Neural cell (in vitro differentiated cells): ENCODE data around the gene PGRMC2.

ENCODE experiments used
- EP300 ChIP-seq: fragments of 450-650 bp; conservative IDR thresholded peaks from 2 replicates; pipeline ENCODE4 v1.6.1; 2014; ENCODE audit warnings: antibody characterized with exemption, mild to moderate bottlenecking, moderate library complexity; ENCODE audit not compliant: poor library complexity, severe bottlenecking
- EZH2 ChIP-seq: fragments of 200-600, 300-800 bp; shearing (Covaris generic), sonication (generic); IDR thresholded peaks from 2 replicates; pipeline ENCODE4 v1.6.1; 2014; ENCODE audit warnings: antibody characterized with exemption, low read length, borderline replicate concordance, mild to moderate bottlenecking; ENCODE audit not compliant: insufficient read depth, poor library complexity, severe bottlenecking
- POLR2AphosphoS5 ChIP-seq: IDR thresholded peaks from 2 replicates; pipeline ENCODE4 v1.6.1; 2012
- RAD21 ChIP-seq: fragments of 450-650 bp; conservative IDR thresholded peaks from 2 replicates; pipeline ENCODE4 v1.6.1; 2014; ENCODE audit warnings: antibody characterized with exemption, mild to moderate bottlenecking, moderate library complexity
- SMC3 ChIP-seq: fragments of 450-650 bp; conservative IDR thresholded peaks from 2 replicates; pipeline ENCODE4 v1.6.1; 2014; ENCODE audit warnings: antibody characterized with exemption, mild to moderate bottlenecking, moderate library complexity; ENCODE audit not compliant: poor library complexity
- TAF1 ChIP-seq: IDR thresholded peaks from 2 replicates; pipeline ENCODE4 v1.6.1; 2012; ENCODE audit warnings: low read depth
- TF ChIP-seq, protein P1 (sequence below): IDR thresholded peaks from 2 replicates; pipeline ENCODE4 v1.6.1; 2012; ENCODE audit warnings: borderline replicate concordance
- TF ChIP-seq, protein P2 (sequence below): fragments of 450-650 bp; IDR thresholded peaks from 2 replicates; pipeline ENCODE4 v1.5.1; 2014; ENCODE audit warnings: antibody characterized with exemption, mild to moderate bottlenecking, moderate library complexity; ENCODE audit not compliant: poor library complexity, severe bottlenecking

DNA sequence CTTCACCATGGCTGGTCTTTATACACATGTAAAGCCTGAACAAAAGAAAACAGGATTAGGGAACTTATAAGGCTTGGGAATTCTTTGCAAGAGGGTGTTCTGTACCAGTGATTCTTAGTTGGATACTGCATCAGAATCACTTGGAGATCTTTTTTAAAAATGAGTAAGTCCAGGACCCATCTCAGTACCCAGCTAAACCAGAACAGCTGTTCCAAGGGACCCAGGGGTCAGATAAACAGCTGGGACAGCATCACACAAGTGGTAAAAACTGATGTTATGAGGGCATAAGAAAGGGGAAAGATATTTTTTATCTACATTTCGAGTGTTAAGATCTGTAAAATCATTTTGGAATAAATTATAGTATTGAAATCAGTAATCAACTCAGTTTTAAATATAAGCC is 16.1 kb downstream of the PGRMC2 start:
- TF ChIP-seq, protein P1, sequence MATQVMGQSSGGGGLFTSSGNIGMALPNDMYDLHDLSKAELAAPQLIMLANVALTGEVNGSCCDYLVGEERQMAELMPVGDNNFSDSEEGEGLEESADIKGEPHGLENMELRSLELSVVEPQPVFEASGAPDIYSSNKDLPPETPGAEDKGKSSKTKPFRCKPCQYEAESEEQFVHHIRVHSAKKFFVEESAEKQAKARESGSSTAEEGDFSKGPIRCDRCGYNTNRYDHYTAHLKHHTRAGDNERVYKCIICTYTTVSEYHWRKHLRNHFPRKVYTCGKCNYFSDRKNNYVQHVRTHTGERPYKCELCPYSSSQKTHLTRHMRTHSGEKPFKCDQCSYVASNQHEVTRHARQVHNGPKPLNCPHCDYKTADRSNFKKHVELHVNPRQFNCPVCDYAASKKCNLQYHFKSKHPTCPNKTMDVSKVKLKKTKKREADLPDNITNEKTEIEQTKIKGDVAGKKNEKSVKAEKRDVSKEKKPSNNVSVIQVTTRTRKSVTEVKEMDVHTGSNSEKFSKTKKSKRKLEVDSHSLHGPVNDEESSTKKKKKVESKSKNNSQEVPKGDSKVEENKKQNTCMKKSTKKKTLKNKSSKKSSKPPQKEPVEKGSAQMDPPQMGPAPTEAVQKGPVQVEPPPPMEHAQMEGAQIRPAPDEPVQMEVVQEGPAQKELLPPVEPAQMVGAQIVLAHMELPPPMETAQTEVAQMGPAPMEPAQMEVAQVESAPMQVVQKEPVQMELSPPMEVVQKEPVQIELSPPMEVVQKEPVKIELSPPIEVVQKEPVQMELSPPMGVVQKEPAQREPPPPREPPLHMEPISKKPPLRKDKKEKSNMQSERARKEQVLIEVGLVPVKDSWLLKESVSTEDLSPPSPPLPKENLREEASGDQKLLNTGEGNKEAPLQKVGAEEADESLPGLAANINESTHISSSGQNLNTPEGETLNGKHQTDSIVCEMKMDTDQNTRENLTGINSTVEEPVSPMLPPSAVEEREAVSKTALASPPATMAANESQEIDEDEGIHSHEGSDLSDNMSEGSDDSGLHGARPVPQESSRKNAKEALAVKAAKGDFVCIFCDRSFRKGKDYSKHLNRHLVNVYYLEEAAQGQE: no peak
- TF ChIP-seq, protein P2, sequence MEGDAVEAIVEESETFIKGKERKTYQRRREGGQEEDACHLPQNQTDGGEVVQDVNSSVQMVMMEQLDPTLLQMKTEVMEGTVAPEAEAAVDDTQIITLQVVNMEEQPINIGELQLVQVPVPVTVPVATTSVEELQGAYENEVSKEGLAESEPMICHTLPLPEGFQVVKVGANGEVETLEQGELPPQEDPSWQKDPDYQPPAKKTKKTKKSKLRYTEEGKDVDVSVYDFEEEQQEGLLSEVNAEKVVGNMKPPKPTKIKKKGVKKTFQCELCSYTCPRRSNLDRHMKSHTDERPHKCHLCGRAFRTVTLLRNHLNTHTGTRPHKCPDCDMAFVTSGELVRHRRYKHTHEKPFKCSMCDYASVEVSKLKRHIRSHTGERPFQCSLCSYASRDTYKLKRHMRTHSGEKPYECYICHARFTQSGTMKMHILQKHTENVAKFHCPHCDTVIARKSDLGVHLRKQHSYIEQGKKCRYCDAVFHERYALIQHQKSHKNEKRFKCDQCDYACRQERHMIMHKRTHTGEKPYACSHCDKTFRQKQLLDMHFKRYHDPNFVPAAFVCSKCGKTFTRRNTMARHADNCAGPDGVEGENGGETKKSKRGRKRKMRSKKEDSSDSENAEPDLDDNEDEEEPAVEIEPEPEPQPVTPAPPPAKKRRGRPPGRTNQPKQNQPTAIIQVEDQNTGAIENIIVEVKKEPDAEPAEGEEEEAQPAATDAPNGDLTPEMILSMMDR: no peak
- TF ChIP-seq EZH2: no peak
- TF ChIP-seq SMC3: no peak
- TF ChIP-seq POLR2AphosphoS5: no peak
- TF ChIP-seq EP300: no peak
- no peak for TF ChIP-seq TAF1
- TF ChIP-seq RAD21: no peak
